ENCODE results near the gene PLA2G12A.

PLA2G12A gene

DNA sequence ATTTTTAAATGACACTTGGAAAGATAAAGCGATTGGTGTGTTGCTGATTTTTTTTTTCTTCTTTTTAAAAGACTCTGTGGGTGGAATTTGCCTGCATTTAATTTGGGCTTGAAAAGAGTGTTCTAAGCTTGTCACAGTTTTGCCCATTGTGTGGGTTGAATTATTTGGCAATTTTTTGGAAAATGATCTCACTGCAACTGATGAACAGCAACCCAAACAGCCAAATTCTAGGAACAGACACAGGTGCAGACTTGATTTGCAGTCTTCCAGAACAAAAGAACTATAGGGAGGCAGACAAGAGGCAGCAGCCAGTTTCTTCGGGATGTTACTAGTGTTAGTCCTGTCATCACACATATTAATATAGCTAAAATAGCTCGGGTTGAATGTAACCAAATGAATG lies 67.1 kb downstream of the PLA2G12A start:
- TF ChIP-seq EZH2 (IDR thresholded peaks at IDR 0.05; ENCODE audit: borderline replicate concordance, low read depth, low read length, severe bottlenecking) (no peak), CTCF (IDR thresholded peaks at IDR 0.05; ENCODE audit: borderline replicate concordance, extremely low read depth, low read length, poor library complexity, severe bottlenecking) (no peak)
- H3K4me2 ChIP-seq (ENCODE audit: insufficient read depth, low read length): no peak overlapping the region
- H3K9me3 ChIP-seq (ENCODE audit: insufficient read depth, low read length, severe bottlenecking): no peaks in the 10 kb centered on the region
- ATAC-seq (ENCODE audit: insufficient read depth, low read depth) (no peak), DNase-seq (no peak)
- no peaks in the 10 kb centered on the region for H3K27me3 ChIP-seq (ENCODE audit: insufficient read depth, low read length, poor library complexity)
- no peak overlapping the region for H3K4me3 ChIP-seq (ENCODE audit: low read depth in 1 of 2, low read length in 2 of 2)
- H2AFZ ChIP-seq (ENCODE audit: low read depth, low read length): no peak overlapping the region
- H3K36me3 ChIP-seq (ENCODE audit: insufficient read depth, low read length): peaks cover 16% of the 10 kb centered on the region
- H3K9ac ChIP-seq (ENCODE audit: low read depth, low read length): no peak overlapping the region
- no peaks in the 10 kb centered on the region for H4K20me1 ChIP-seq (ENCODE audit: insufficient read depth, low read length)
- peaks cover 2% of the 10 kb centered on the region; the same call in 1 of the 2 replicates for H3K79me2 ChIP-seq (ENCODE audit: insufficient read depth, low read length)
- H3K4me1 ChIP-seq (ENCODE audit: insufficient read depth, low read length): no peaks in the 10 kb centered on the region
- no peak overlapping the region for H3K27ac ChIP-seq (ENCODE audit: low read length)

DNA sequence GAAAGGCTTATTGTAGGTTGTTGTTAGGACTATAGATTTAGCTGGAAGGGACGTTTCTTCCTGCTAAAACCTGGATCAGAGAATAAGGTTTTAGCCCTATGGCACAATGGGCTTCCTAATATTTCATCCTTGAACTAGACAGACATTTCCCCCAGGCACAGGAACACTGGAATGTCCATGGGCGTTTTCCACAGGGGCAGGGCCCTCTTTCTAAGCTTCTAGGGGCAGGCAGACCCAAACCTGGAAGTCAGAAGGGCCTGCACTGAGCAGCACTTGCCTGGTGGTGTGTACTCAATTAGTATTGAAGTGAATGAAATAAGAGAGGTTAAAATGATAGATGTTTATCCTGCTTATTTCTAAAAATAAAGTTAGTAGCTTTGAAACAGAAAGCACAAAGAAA lies 67.8 kb downstream of the PLA2G12A start:
- H3K9me3 ChIP-seq (ENCODE audit: insufficient read depth, low read length, severe bottlenecking): no peaks in the 10 kb centered on the region
- no peak overlapping the region for H3K9ac ChIP-seq (ENCODE audit: low read depth, low read length)
- TF ChIP-seq CTCF (IDR thresholded peaks at IDR 0.05; ENCODE audit: borderline replicate concordance, extremely low read depth, low read length, poor library complexity, severe bottlenecking) (no peak), EZH2 (IDR thresholded peaks at IDR 0.05; ENCODE audit: borderline replicate concordance, low read depth, low read length, severe bottlenecking) (no peak)

More for the DNA sequence above, 67.8 kb downstream of the PLA2G12A start:
- no peaks in the 10 kb centered on the region for H3K4me1 ChIP-seq (ENCODE audit: insufficient read depth, low read length)
- H3K4me3 ChIP-seq (ENCODE audit: low read depth in 1 of 2, low read length in 2 of 2): no peak overlapping the region
- H2AFZ ChIP-seq (ENCODE audit: low read depth, low read length): no peak overlapping the region
- H3K4me2 ChIP-seq (ENCODE audit: insufficient read depth, low read length): no peak overlapping the region
- peaks cover 3% of the 10 kb centered on the region; the same call in 1 of the 2 replicates for H4K20me1 ChIP-seq (ENCODE audit: insufficient read depth, low read length)
- no peak for DNase-seq
- H3K27ac ChIP-seq (ENCODE audit: low read length): no peak overlapping the region
- peaks cover 6% of the 10 kb centered on the region; the same call in 1 of the 2 replicates for H3K79me2 ChIP-seq (ENCODE audit: insufficient read depth, low read length)
- H3K27me3 ChIP-seq (ENCODE audit: insufficient read depth, low read length, poor library complexity): no peaks in the 10 kb centered on the region
- ATAC-seq (ENCODE audit: insufficient read depth, low read depth): no peak
- H3K36me3 ChIP-seq (ENCODE audit: insufficient read depth, low read length): peaks cover 16% of the 10 kb centered on the region
